Activated T-helper 1 cell treated with anti-CD3 and anti-CD28 coated beads, Interleukin-12 subunit alpha, Interleukin-12 subunit beta, Interleukin-2, Interleukin-4 antibody, amounts not matched to agents 30 ng/mL and 10 ng/mL and 1 ng/mL, durations not matched to agents 14 hours and 24 hours and 36 hours (primary cell): ENCODE measurements around the gene STAC2. TPM values are rescaled to one million over a fixed set of nuclear protein-coding genes. Genes with fewer than 3 reads are reported as not detected.
"Not testable (repeated sequence)": the region's sequence is repeated elsewhere in the genome, so short reads cannot be mapped to it uniquely, and the experiment has no call there.

ENCODE experiments used
- DNase-seq: peaks from one replicate; pipeline ENCODE4 v3.0.0; 2021; ENCODE audit warnings: low spot score
- H3K27ac Mint-ChIP-seq: one replicate; pipeline ENCODE4 v1.8.0; 2021; ENCODE audit warnings: mild to moderate bottlenecking, mixed read lengths
- H3K27me3 Mint-ChIP-seq: one replicate; pipeline ENCODE4 v1.8.0; 2022; ENCODE audit warnings: mild to moderate bottlenecking, moderate library complexity, mixed read lengths; ENCODE audit not compliant: insufficient read depth
- H3K36me3 Mint-ChIP-seq: one replicate; pipeline ENCODE4 v1.8.0; 2021; ENCODE audit warnings: low read depth, mixed read lengths
- H3K4me1 Mint-ChIP-seq: one replicate; pipeline ENCODE4 v1.8.0; 2021; ENCODE audit warnings: low read depth, mixed read lengths
- H3K4me3 Mint-ChIP-seq: one replicate; pipeline ENCODE4 v1.8.0; 2021; ENCODE audit warnings: mild to moderate bottlenecking, moderate library complexity, mixed read lengths
- H3K9me3 Mint-ChIP-seq: one replicate; pipeline ENCODE4 v1.8.0; 2021; ENCODE audit warnings: mixed read lengths
- intact Hi-C: fragments of 100-400 bp; cut with micrococcal nuclease; formaldehyde crosslinking; loops from one replicate; pipeline ENCODE4 v1.15.1; 2024
- total RNA-seq: library from RNA; stranded (reverse); gene quantifications from 2 replicates; pipeline ENCODE4 v1.2.3, GENCODE V29; 2022

The STAC2 gene
- total RNA-seq, 1 donor from 2014 or later = 0.08 TPM

DNA sequence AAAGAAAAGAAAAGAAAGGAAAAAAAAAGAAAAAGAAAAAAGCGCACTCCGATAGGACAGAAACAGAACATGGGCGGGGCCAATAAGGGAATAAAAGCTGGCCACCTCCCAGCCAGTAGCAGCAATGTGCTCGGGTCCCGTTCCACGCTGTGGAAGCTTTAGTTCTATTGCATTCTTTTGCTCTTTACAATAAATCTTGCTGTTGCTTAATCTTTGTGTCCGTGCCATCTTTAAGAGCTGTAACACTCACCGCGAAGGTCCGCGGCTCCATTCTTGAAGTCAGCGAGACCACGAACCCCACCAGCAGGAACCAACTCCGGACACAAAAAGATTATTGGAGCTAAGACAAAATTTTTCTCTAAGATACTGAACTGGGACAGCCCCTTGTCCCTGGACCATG is 56.6 kb downstream of the STAC2 start:
- Mint-ChIP-seq H3K27me3 (peaks cover 31% of the 10 kb centered on the region), H3K36me3 (no peaks in the 10 kb centered on the region), H3K4me3 (no peak overlapping the region), H3K9me3 (no peaks in the 10 kb centered on the region), H3K4me1 (peaks cover 37% of the 10 kb centered on the region), H3K27ac (no peak overlapping the region)
- DNase-seq = no peak
- intact Hi-C loops = no loop called here

- H3K4me3 Mint-ChIP-seq, H3K27ac Mint-ChIP-seq, H3K36me3 Mint-ChIP-seq, intact Hi-C loops, DNase-seq, H3K9me3 Mint-ChIP-seq: not testable (repeated sequence)
- Mint-ChIP-seq H3K4me1 (peaks cover 37% of the 10 kb centered on the region), H3K27me3 (peaks cover 33% of the 10 kb centered on the region)
Measured at GRCh38 chr17:39168503-39168902, 57.2 kb downstream of the STAC2 start.

- no peaks in the 10 kb centered on the region for H3K36me3 Mint-ChIP-seq
- no peaks in the 10 kb centered on the region for H3K9me3 Mint-ChIP-seq
- no peak for DNase-seq
- H3K4me1 Mint-ChIP-seq = peaks cover 37% of the 10 kb centered on the region
- intact Hi-C loops = no loop called here
- peak overlapping the region; percentile 21 for H3K27ac Mint-ChIP-seq
- H3K4me3 Mint-ChIP-seq = peak overlapping the region; percentile 19
- peaks cover 33% of the 10 kb centered on the region for H3K27me3 Mint-ChIP-seq
Measured at GRCh38 chr17:39167476-39167875, 58.3 kb downstream of the STAC2 start.

DNA sequence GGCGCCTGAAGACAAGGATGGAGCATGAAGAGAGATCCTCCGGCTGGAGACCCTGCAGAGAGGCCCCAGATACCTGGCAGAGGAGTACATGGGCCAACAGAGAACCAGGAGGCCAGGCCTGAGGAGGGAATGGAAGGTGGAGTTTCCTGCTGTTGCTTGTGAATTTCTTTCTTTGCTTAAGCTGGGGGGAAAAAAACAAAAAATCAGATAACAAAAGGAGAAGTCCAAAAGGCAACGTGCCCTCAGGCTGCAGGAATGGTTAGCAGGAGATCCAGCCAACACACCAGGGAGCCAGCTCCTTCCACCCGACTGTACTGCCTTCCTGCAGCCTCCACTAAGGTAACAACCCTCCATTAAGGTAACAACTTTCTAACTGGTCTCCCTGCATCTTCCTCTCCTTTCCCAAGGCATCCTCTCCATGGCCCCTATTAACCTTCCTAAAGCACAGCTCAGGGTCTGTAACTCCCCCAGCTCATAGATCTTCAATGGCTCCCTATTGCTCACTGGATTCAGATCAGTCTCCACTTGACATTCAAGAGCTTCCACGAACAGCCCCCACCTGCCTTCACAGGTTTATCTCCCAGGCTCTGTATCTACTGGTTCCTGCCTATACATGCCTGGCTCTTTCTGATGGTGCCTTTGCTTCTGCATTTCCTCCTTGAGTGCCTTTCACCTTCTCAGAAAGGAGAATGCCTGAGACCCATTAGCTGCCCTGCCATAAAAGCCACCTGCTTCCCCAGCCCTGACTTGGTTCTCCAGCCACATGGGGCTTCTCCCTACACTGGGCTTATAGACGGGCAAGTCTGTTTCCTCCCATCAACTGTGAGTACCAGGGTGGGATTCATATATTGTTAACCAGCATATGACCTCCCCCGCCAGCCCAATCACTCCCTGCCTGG is 59.1 kb downstream of the STAC2 start:
- peaks cover 33% of the 10 kb centered on the region for H3K27me3 Mint-ChIP-seq
- intact Hi-C loops = no loop called here
- H3K4me3 Mint-ChIP-seq = peak overlapping the region; percentile 19
- H3K36me3 Mint-ChIP-seq = no peaks in the 10 kb centered on the region
- H3K9me3 Mint-ChIP-seq = no peaks in the 10 kb centered on the region
- no peak for DNase-seq
- no peak overlapping the region for H3K27ac Mint-ChIP-seq
- peaks cover 29% of the 10 kb centered on the region for H3K4me1 Mint-ChIP-seq

DNA sequence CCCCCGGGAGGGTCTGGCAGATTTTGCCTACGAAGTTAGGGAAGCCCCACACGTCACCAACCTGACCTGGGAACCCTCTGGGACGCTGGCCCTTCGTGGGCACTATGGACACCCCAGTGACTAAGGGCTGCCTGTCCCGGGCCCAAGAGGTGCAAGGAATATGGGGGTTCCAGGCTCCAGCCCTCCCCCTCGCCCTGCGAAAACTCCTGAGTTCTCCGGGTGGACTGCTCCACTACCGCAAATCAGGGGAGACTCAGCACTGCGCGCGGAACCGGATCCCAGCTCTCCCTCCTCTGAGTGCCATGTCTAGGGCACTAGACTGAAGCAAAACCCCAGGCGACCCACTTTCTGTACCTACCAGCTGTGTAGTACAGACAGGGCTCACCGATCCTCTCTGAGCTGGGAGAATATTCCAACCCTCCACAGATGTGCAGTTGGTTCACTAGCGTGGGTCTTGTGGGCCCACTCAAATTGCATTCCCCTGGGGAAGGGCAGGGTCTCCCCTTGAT is 59.9 kb downstream of the STAC2 start, which contains the start of gene ARL5C:
Gene ARL5C, minus strand, starts transcription at position 321 of the 509 bp plus-strand sequence. CDS start 401 bp downstream, outside the sequence.
- DNase-seq = no peak
- Mint-ChIP-seq H3K4me1 (peaks cover 29% of the 10 kb centered on the region), H3K27me3 (peaks cover 33% of the 10 kb centered on the region), H3K9me3 (no peaks in the 10 kb centered on the region), H3K27ac (no peak within 1 kb of the TSS), H3K4me3 (peak within 1 kb of the TSS; percentile 80), H3K36me3 (no peaks in the 10 kb centered on the region)
- intact Hi-C loops = loop anchor here (1.0 kb wide), 1 partner anchor 9 kb away; no protein-coding TSS in a partner anchor

GRCh38 chr17:39165178-39165840 is 60.4 kb downstream of the STAC2 start:
- Mint-ChIP-seq H3K4me1 (peaks cover 29% of the 10 kb centered on the region), H3K9me3 (no peaks in the 10 kb centered on the region), H3K27me3 (peaks cover 28% of the 10 kb centered on the region), H3K36me3 (no peaks in the 10 kb centered on the region), H3K27ac (no peak overlapping the region), H3K4me3 (peak overlapping the region; percentile 80)
- intact Hi-C loops = loop anchor here (1.0 kb wide), 1 partner anchor 10 kb away; no protein-coding TSS in a partner anchor
- DNase-seq = no peak

- Mint-ChIP-seq H3K27ac (peak overlapping the region; percentile 2), H3K27me3 (peaks cover 28% of the 10 kb centered on the region), H3K4me3 (peak overlapping the region; percentile 80), H3K36me3 (no peaks in the 10 kb centered on the region), H3K4me1 (peaks cover 29% of the 10 kb centered on the region), H3K9me3 (no peaks in the 10 kb centered on the region)
- intact Hi-C loops = loop anchor here (1.0 kb wide), 3 partner anchors 10 to 80 kb away; no protein-coding TSS in a partner anchor
- DNase-seq = peak; percentile 62
Measured at GRCh38 chr17:39164675-39165143, 61.0 kb downstream of the STAC2 start.

GRCh38 chr17:39161962-39162361 is 63.8 kb downstream of the STAC2 start:
- no peak for DNase-seq
- Mint-ChIP-seq H3K9me3 (no peaks in the 10 kb centered on the region), H3K36me3 (no peaks in the 10 kb centered on the region), H3K27ac (no peak overlapping the region), H3K4me3 (no peak overlapping the region), H3K4me1 (peaks cover 20% of the 10 kb centered on the region), H3K27me3 (peaks cover 25% of the 10 kb centered on the region)
- intact Hi-C loops = no loop called here

Other genes starting within 250 kb of the STAC2 start
- gene PLXDC1, start 74.3 kb downstream of the STAC2 start, total RNA-seq = 0.60 TPM in 1 of 2 replicates, not detected in the other
- gene ARL5C, start 59.8 kb downstream of the STAC2 start, total RNA-seq = not detected in 2 replicates
- gene CACNB1, start 28.3 kb downstream of the STAC2 start, total RNA-seq = 21.8 and 22.3 TPM in 2 replicates
- 2,114 and 2,133 TPM in 2 replicates for gene RPL19, start 25.7 kb downstream of the STAC2 start, total RNA-seq
- gene FBXL20, start 175.7 kb upstream of the STAC2 start, total RNA-seq = 20.1 and 25.6 TPM in 2 replicates
- gene MED1, start 225.3 kb upstream of the STAC2 start, total RNA-seq = 72.0 and 73.4 TPM in 2 replicates
- 97.4 and 99.5 TPM in 2 replicates for gene CDK12, start 235.5 kb upstream of the STAC2 start, total RNA-seq